HG02885 (cell line): Measurements from ENCODE around the gene SCAF8.

Source experiments
- ATAC-seq: cut with Tn5 transposase; IDR thresholded peaks from one replicate; pipeline ENCODE4 v1.9.1; 2021; ENCODE audit warnings: mild to moderate bottlenecking; ENCODE audit not compliant: unreplicated experiment, poor library complexity

The SCAF8 gene

DNA sequence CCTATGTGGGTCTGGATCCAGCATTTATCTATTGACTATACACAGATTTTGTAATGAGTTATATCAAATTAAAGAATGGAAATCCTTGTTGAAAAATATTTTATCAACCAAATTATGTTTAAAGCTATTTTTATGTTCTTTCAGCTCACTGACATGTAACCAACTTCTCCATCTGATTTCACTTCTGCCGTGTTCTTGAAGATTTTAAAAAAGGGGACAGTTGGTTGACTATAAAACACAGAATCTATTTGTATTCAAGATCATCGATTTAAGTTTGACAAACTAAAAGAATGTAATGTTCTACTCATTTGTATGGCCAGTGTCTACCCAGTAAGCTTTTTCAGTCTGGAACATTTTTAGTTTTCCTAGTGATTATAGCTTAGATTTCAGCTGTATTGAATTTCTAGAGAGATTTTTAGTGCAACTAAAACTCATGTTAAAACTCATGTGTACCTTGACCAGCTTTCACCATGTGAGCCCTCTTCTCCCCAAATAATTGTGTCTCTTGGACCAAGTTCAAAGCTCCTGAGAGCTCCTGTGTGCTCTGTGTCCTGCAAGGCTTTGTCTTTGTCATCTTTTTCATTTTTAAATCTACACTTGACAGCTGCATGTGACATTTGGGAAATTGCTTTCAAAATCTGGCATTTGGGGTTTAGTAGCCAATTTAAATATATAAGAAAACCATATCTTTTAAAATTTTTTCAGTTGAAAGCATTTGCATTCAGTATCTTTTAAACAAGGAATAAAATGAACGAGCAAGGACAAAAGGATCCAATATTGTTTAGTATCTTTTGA lies 143.5 kb downstream of the SCAF8 start:
- ATAC-seq = no peak

DNA sequence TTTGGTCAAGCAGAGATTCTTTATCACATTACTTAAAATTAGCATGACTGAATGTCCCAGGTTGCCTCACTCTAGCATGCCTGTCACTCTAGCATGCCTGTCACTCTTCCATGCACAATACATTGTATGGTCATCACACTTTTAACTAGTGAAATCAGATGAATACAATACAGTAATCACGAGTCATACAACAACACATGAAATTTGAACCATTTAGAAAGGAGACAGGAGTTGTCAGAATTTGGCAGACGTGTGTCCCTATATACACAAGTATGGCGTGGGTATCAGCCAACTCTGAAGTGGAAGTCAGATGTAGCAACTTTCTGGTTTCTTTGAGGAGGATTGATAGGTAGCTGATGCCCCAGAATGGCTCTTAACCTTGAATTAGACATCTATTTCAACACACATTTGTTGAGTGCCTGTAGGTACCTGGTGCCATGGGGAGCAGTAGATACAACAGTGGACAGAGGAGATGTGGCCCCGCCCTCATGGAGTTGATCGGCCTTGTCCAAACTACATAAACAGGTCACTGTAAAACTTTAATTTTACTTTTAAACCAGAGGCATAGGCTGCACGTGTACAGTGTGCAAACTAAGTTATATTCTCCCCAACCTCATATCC lies 145.8 kb downstream of the SCAF8 start:
- no peak for ATAC-seq

DNA sequence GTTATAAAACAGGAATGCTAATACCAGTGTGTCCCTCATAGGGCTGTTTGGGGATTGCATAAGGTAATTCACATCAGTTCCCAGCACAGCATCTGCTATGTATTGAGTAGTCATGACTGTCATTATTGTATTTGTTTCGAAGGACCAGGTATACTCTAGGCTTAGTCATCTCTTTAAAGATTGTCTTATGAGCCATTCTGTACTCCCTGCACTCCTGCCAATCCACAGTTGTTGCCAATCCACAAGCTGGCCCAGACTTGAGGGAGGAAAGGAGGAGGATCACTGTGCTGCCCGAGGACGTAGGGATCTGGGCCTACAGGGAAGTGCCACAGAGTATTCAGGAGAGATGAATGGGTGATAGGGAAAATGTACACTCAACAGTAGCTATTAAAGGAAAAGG lies 148.9 kb downstream of the SCAF8 start:
- ATAC-seq = no peak
